Measurements from ENCODE around the gene KCTD18.

DNA sequence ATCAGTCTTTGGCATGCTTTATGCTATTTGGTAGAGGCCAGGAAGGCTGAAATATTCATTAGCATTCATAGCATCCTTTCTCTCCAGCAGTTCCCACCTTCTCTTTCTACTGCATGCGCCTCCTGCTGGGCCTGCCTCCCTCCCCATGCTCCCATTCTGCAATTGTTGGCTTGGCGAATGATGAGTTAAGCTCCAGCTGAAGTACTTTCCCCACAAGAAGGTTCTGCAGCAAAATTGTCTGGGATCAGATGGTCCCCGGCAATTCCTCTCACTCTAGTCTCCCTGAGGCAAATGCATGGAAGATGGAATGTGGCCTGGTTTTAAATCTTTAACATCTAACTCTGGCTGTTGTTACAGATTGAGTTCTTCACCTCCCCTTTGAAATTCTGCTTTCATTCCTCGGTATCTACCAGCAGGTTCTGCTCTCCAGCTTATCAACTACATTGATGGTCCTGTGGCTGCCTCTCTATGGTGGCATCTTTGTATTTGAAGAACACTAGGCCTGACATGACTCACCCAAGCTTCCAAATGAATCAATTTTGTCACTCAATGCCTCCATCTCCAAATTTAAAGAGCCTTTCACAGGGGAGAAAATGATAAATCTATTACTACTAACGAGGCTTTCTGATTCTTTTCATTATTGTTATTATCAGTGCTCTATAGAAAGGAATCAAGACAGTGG is 55.9 kb downstream of the KCTD18 start:
- TF ChIP-seq, protein P1, sequence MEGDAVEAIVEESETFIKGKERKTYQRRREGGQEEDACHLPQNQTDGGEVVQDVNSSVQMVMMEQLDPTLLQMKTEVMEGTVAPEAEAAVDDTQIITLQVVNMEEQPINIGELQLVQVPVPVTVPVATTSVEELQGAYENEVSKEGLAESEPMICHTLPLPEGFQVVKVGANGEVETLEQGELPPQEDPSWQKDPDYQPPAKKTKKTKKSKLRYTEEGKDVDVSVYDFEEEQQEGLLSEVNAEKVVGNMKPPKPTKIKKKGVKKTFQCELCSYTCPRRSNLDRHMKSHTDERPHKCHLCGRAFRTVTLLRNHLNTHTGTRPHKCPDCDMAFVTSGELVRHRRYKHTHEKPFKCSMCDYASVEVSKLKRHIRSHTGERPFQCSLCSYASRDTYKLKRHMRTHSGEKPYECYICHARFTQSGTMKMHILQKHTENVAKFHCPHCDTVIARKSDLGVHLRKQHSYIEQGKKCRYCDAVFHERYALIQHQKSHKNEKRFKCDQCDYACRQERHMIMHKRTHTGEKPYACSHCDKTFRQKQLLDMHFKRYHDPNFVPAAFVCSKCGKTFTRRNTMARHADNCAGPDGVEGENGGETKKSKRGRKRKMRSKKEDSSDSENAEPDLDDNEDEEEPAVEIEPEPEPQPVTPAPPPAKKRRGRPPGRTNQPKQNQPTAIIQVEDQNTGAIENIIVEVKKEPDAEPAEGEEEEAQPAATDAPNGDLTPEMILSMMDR (conservative IDR thresholded peaks at IDR 0.05; ENCODE audit: low read depth, low read length), result no peak
- no peak for TF ChIP-seq EZH2 (IDR thresholded peaks at IDR 0.05; ENCODE audit: low read length, unreplicated experiment)
- TF ChIP-seq EZH2phosphoT487 (IDR thresholded peaks at IDR 0.05; ENCODE audit: borderline replicate concordance, low read length), result no peak

Measured in PC-3 (cell line).